ENCODE results near the gene RORB.

DNA sequence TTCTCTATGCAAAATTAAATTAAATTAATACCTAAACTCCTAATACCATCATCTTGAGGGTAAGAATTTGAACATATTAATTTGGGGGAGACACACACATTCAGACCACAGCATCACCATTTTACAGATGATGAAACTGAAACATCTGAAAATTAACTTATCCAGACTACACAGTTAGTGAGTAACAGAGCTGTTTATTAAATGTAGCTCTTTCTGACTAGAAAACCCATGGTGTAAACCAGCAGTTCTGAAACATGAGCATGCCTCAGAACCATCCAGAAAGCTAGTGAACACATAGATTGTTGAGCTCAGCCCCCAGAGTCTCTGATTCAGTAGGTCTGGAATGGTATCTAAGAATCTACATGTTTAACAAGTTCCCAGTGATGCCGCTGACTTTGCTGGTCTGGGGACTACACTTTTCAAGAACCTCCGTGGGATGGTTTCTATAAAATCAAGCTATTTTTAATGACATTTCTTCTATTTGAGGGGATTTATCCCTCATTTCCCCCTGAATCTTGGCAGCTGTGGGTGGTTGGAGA lies 113.5 kb downstream of the RORB start:
- TF ChIP-seq, protein P1, sequence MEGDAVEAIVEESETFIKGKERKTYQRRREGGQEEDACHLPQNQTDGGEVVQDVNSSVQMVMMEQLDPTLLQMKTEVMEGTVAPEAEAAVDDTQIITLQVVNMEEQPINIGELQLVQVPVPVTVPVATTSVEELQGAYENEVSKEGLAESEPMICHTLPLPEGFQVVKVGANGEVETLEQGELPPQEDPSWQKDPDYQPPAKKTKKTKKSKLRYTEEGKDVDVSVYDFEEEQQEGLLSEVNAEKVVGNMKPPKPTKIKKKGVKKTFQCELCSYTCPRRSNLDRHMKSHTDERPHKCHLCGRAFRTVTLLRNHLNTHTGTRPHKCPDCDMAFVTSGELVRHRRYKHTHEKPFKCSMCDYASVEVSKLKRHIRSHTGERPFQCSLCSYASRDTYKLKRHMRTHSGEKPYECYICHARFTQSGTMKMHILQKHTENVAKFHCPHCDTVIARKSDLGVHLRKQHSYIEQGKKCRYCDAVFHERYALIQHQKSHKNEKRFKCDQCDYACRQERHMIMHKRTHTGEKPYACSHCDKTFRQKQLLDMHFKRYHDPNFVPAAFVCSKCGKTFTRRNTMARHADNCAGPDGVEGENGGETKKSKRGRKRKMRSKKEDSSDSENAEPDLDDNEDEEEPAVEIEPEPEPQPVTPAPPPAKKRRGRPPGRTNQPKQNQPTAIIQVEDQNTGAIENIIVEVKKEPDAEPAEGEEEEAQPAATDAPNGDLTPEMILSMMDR (IDR thresholded peaks at IDR 0.05): no peak
- no peak for TF ChIP-seq POLR2AphosphoS5 (IDR thresholded peaks at IDR 0.05)

Measured in gastroesophageal sphincter (tissue), 3 donors.